Lung (tissue), 12 donors: ENCODE results near the gene CDH7. TPM values are rescaled to one million over a fixed set of nuclear protein-coding genes. Genes with fewer than 3 reads are reported as not detected.

Experiments
- ATAC-seq: fragments of 200-7000 bp; cut with Tn5 transposase; one replicate; pipeline ENCODE4 v1.9.1; 2020; ENCODE audit warnings: moderate number of reproducible peaks; ENCODE audit not compliant: insufficient read depth, low FRiP score
- DNase-seq, 3 donors: peaks; one replicate each; pipeline ENCODE4 v3.0.0-alpha.2; 2013 to 2017
- H3K27ac ChIP-seq, 2 donors: one replicate each; pipeline ENCODE4 v1.5.1; 2013; ENCODE audit warnings: mild to moderate bottlenecking in 2 of 2, moderate library complexity in 2 of 2, control low read depth in 1 of 2, inconsistent platforms in 1 of 2, low read depth in 1 of 2, low read length in 1 of 2
- H3K27me3 ChIP-seq, 3 donors: one replicate each; pipeline ENCODE4 v1.5.1; 2013; ENCODE audit warnings: low read length in 2 of 3; ENCODE audit not compliant: control insufficient read depth in 3 of 3, insufficient read depth in 3 of 3
- H3K36me3 ChIP-seq, 4 donors: one replicate each; pipeline ENCODE4 v1.5.1; 2013; ENCODE audit warnings: low read length in 4 of 4, mild to moderate bottlenecking in 1 of 4, moderate library complexity in 1 of 4; ENCODE audit not compliant: control insufficient read depth in 4 of 4, insufficient read depth in 4 of 4
- H3K4me1 ChIP-seq, 5 donors: one replicate each; pipeline ENCODE4 v1.5.1; 2013; ENCODE audit warnings: low read length in 5 of 5, mild to moderate bottlenecking in 2 of 5, moderate library complexity in 1 of 5; ENCODE audit not compliant: control insufficient read depth in 5 of 5, insufficient read depth in 5 of 5
- H3K4me3 ChIP-seq: one replicate; pipeline ENCODE4 v1.5.1; 2013; ENCODE audit warnings: mild to moderate bottlenecking, control low read depth, moderate library complexity
- H3K9ac ChIP-seq, 2 donors: one replicate each; pipeline ENCODE4 v1.5.1; 2013; ENCODE audit warnings: low read length in 2 of 2, control low read depth in 1 of 2; ENCODE audit not compliant: insufficient read depth in 1 of 2
- H3K9me3 ChIP-seq, 4 donors: one replicate each; pipeline ENCODE4 v1.5.1; 2013; ENCODE audit warnings: low read length in 3 of 4, mild to moderate bottlenecking in 1 of 4, moderate library complexity in 1 of 4; ENCODE audit not compliant: control insufficient read depth in 4 of 4, insufficient read depth in 3 of 4
- CTCF ChIP-seq: IDR thresholded peaks from 2 replicates; pipeline ENCODE4 v1.5.1; 2012; ENCODE audit warnings: mild to moderate bottlenecking; ENCODE audit errors: control extremely low read depth, extremely low read depth
- WGBS, 2 donors: extraction: QIAGEN DNeasy Blood & Tissue Kit; methylation state at CpG; one replicate each; pipeline ENCODE4 v1.1.7; 2013; 5-methylcytosine and 5-hydroxymethylcytosine counted together
- polyA plus RNA-seq, 2 donors: library from polyadenylated mRNA; stranded (reverse); fragments of 200-250 nt; gene quantifications; one replicate each; pipeline ENCODE4 v1.2.1, GENCODE V29; 2013
- total RNA-seq, 2 donors: library from RNA; depleted of rRNA in 1 of 2; stranded (reverse); fragments of >200 nt in 1 of 2; gene quantifications; one replicate each; pipeline ENCODE4 v1.2.1, GENCODE V29; 2014 to 2021
- donor health status: control.
- donor health status: control.
- donor health status: Bipolar disorder and iron deficiency.
- donor health status: healthy.
- donor health status: DM: yes; HTN: yes; CAD: no.

CDH7 gene
- total and polyA plus RNA-seq, 4 donors = 0.07 to 0.40 TPM; not detected in 2

- no peaks in the 10 kb centered on the region for H3K36me3 ChIP-seq
- no peak for TF ChIP-seq CTCF
- ATAC-seq (no peak), DNase-seq (no peak)
- no peak overlapping the region for H3K4me3 ChIP-seq
- 63 to 71% methylated on average over 3 of the region's 3 CpGs for WGBS, 2 donors
- H3K27ac ChIP-seq = no peak overlapping the region
- H3K4me1 ChIP-seq = peaks cover 0 to 8% (median 0%) of the 10 kb centered on the region in 5 donors
- H3K27me3 ChIP-seq = no peaks in the 10 kb centered on the region
- H3K9me3 ChIP-seq = no peaks in the 10 kb centered on the region
- H3K9ac ChIP-seq = no peak overlapping the region
These were observed 168.9 kb downstream of the CDH7 start for GRCh38 chr18:65919663-65920062.

GRCh38 chr18:65922103-65922502, 171.3 kb downstream of the CDH7 start:
- TF ChIP-seq CTCF = no peak
- WGBS, 2 donors = 92 to 95% methylated on average over 1 of the region's 1 CpG
- DNase-seq = no peak

GRCh38 chr18:65924904-65925303, 174.1 kb downstream of the CDH7 start:
- 71 to 83% methylated on average over 3 of the region's 3 CpGs for WGBS, 2 donors
- H3K27ac ChIP-seq = no peak overlapping the region
- H3K9me3 ChIP-seq = no peaks in the 10 kb centered on the region
- ATAC-seq (no peak), DNase-seq (no peak)
- no peaks in the 10 kb centered on the region for H3K4me1 ChIP-seq
- peaks cover 0 to 2% (median 0%) of the 10 kb centered on the region in 3 donors for H3K27me3 ChIP-seq
- no peak for TF ChIP-seq CTCF
- no peak overlapping the region for H3K9ac ChIP-seq
- H3K36me3 ChIP-seq = no peaks in the 10 kb centered on the region
- no peak overlapping the region for H3K4me3 ChIP-seq

More at GRCh38 chr18:65922103-65922502, 171.3 kb downstream of the CDH7 start:
- Histone ChIP-seq H3K36me3 (no peaks in the 10 kb centered on the region), H3K4me3 (no peak overlapping the region), H3K9me3 (no peaks in the 10 kb centered on the region), H3K27me3 (peaks cover 0 to 2% (median 0%) of the 10 kb centered on the region in 3 donors), H3K9ac (no peak overlapping the region), H3K27ac (no peak overlapping the region), H3K4me1 (peaks cover 0 to 8% (median 0%) of the 10 kb centered on the region in 5 donors)
- ATAC-seq = no peak

- no peak for TF ChIP-seq CTCF
- H3K27me3 ChIP-seq = no peaks in the 10 kb centered on the region
- peaks cover 0 to 5% (median 0%) of the 10 kb centered on the region in 4 donors for H3K9me3 ChIP-seq
- H3K27ac ChIP-seq = no peak overlapping the region
- no peak for ATAC-seq
- no peaks in the 10 kb centered on the region for H3K36me3 ChIP-seq
- DNase-seq = no peak
- no peak overlapping the region for H3K4me3 ChIP-seq
- no peaks in the 10 kb centered on the region for H3K4me1 ChIP-seq
- no peak overlapping the region for H3K9ac ChIP-seq
- WGBS, 2 donors = 52 to 68% methylated on average over 2 of the region's 2 CpGs
These were observed 184.1 kb downstream of the CDH7 start for GRCh38 chr18:65934874-65935273.
